ENCODE results near the gene EDIL3. TPM values are rescaled to one million over a fixed set of nuclear protein-coding genes. Genes with fewer than 3 reads are reported as not detected.

Gene EDIL3
- total RNA-seq, 2 experiments from 2014 or later, result not detected

DNA sequence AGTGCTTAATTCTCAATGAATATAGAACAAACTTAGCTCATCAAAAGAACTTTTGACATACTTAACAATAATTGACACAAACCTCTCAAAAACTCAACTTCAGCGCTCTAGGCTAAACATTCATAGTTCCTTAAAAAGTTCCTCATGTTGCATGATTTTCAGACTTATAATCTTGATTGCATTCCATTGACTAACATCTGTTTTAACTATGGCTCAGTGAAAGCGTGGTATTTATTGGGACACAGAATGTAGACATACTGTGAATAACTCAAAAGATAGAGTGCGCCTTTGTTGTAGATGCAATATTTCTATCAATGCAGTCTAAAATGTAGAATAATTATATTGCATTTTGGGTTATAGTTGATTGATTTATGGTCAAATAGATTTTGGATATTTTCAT is 436.9 kb downstream of the EDIL3 start:
- TF ChIP-seq EZH2phosphoT487 (IDR thresholded peaks at IDR 0.05; ENCODE audit: borderline replicate concordance, low read depth, low read length) (no peak), CTCF (conservative IDR thresholded peaks at IDR 0.05; ENCODE audit: low read length) (no peak)
- Histone ChIP-seq H2AFZ (ENCODE audit: low read length) (no peak overlapping the region), H4K20me1 (ENCODE audit: insufficient read depth, low read length) (no peaks in the 10 kb centered on the region), H3K79me2 (ENCODE audit: insufficient read depth, low read depth, low read length) (no peaks in the 10 kb centered on the region), H3K27ac (ENCODE audit: low read depth, low read length, poor library complexity, severe bottlenecking) (no peak overlapping the region), H3K9me2 (ENCODE audit: insufficient read depth, low read length) (no peaks in the 10 kb centered on the region), H3K36me3 (ENCODE audit: insufficient read depth, low read length) (no peaks in the 10 kb centered on the region), H3K4me1 (ENCODE audit: insufficient read depth, low read length, poor library complexity, severe bottlenecking) (no peaks in the 10 kb centered on the region), H3K4me2 (ENCODE audit: low read length) (no peak overlapping the region), H3K9me3 (ENCODE audit: low read length) (no peaks in the 10 kb centered on the region), H3K4me3 (ENCODE audit: low read depth, low read length, poor library complexity, severe bottlenecking) (no peak overlapping the region)
- BruUV-seq (replicated peaks), result no TSS peak
- ChIA-PET CTCF (ENCODE audit: unreplicated experiment) (no interaction called here), POLR2A (no interaction called here)
- intact Hi-C loops (cut with micrococcal nuclease; ENCODE audit: unreplicated experiment), result no loop called here
- DNase-seq (ENCODE audit: low spot score), result no peak

DNA sequence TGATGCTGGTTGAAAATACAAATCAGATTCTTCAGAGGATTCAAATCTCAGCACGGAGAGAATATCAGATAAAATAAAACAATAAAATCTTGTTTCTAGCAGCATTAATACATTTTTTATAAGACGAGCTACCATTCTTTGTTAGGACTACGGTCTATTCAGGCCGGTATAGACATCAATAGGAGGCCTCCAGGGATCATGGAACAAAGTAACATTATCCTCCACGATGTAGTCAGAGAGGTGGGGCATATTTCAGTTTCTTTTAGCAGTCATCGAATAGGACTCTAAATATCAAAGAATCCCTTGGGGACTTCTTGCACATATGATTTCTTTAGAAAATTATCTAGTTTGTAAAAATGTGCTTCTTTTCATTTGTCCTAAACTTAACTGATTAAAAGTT is 438.2 kb downstream of the EDIL3 start:
- Histone ChIP-seq H4K20me1 (ENCODE audit: insufficient read depth, low read length) (no peaks in the 10 kb centered on the region), H3K4me1 (ENCODE audit: insufficient read depth, low read length, poor library complexity, severe bottlenecking) (no peaks in the 10 kb centered on the region), H3K79me2 (ENCODE audit: insufficient read depth, low read depth, low read length) (no peaks in the 10 kb centered on the region), H3K9me2 (ENCODE audit: insufficient read depth, low read length) (no peaks in the 10 kb centered on the region), H3K4me3 (ENCODE audit: low read depth, low read length, poor library complexity, severe bottlenecking) (no peak overlapping the region), H2AFZ (ENCODE audit: low read length) (no peak overlapping the region), H3K27ac (ENCODE audit: low read depth, low read length, poor library complexity, severe bottlenecking) (no peak overlapping the region), H3K4me2 (ENCODE audit: low read length) (no peak overlapping the region), H3K9me3 (ENCODE audit: low read length) (no peaks in the 10 kb centered on the region), H3K36me3 (ENCODE audit: insufficient read depth, low read length) (no peaks in the 10 kb centered on the region)
- no peak for TF ChIP-seq CTCF (conservative IDR thresholded peaks at IDR 0.05; ENCODE audit: low read length)
- no peak for TF ChIP-seq EZH2phosphoT487 (IDR thresholded peaks at IDR 0.05; ENCODE audit: borderline replicate concordance, low read depth, low read length)
- DNase-seq (ENCODE audit: low spot score), result no peak
- CTCF ChIA-PET (ENCODE audit: unreplicated experiment), result no interaction called here
- intact Hi-C loops (cut with micrococcal nuclease; ENCODE audit: unreplicated experiment), result no loop called here
- no TSS peak for BruUV-seq (replicated peaks)
- POLR2A ChIA-PET, result no interaction called here

DNA sequence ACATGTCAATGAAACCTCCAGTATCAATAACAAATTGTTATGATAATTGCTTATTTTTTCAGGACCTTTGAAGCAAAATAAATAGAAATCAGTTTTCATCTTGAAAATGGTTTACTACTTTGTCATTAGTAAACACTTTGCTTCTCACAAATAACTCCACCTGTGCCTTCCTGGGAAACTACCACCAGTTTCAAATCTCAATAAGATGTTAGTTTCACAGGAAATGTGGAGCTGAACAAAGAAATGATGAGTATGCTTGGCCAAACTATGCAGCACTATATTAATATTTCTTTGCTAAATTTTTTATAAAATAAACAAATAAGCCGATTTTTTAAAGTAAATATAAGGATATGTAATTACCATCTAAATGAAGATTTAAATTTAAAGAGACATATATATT is 442.5 kb downstream of the EDIL3 start:
- no peaks in the 10 kb centered on the region for H3K4me1 ChIP-seq (ENCODE audit: insufficient read depth, low read length, poor library complexity, severe bottlenecking)
- H2AFZ ChIP-seq (ENCODE audit: low read length), result no peak overlapping the region
- H3K9me2 ChIP-seq (ENCODE audit: insufficient read depth, low read length), result no peaks in the 10 kb centered on the region
- no peak for DNase-seq (ENCODE audit: low spot score)
- no peaks in the 10 kb centered on the region for H3K79me2 ChIP-seq (ENCODE audit: insufficient read depth, low read depth, low read length)
- TF ChIP-seq CTCF (conservative IDR thresholded peaks at IDR 0.05; ENCODE audit: low read length), result no peak
- no peak for TF ChIP-seq EZH2phosphoT487 (IDR thresholded peaks at IDR 0.05; ENCODE audit: borderline replicate concordance, low read depth, low read length)
- no peaks in the 10 kb centered on the region for H3K9me3 ChIP-seq (ENCODE audit: low read length)
- no peak overlapping the region for H3K4me3 ChIP-seq (ENCODE audit: low read depth, low read length, poor library complexity, severe bottlenecking)
- H3K36me3 ChIP-seq (ENCODE audit: insufficient read depth, low read length), result no peaks in the 10 kb centered on the region
- no TSS peak for BruUV-seq (replicated peaks)
- no peak overlapping the region for H3K4me2 ChIP-seq (ENCODE audit: low read length)
- H4K20me1 ChIP-seq (ENCODE audit: insufficient read depth, low read length), result no peaks in the 10 kb centered on the region
- ChIA-PET CTCF (ENCODE audit: unreplicated experiment) (no interaction called here), POLR2A (interaction anchor here (0.6 kb wide), 1 partner anchor 986 kb away, joined by 3 read pairs; no protein-coding TSS in a partner anchor)
- no peak overlapping the region for H3K27ac ChIP-seq (ENCODE audit: low read depth, low read length, poor library complexity, severe bottlenecking)
- intact Hi-C loops (cut with micrococcal nuclease; ENCODE audit: unreplicated experiment), result no loop called here
